GM18520 (cell line): Measurements from ENCODE around the gene PACS1.

Experiments used
- ATAC-seq: cut with Tn5 transposase; IDR thresholded peaks from one replicate; pipeline ENCODE4 v1.9.1; 2021; ENCODE audit not compliant: unreplicated experiment

Gene PACS1

DNA sequence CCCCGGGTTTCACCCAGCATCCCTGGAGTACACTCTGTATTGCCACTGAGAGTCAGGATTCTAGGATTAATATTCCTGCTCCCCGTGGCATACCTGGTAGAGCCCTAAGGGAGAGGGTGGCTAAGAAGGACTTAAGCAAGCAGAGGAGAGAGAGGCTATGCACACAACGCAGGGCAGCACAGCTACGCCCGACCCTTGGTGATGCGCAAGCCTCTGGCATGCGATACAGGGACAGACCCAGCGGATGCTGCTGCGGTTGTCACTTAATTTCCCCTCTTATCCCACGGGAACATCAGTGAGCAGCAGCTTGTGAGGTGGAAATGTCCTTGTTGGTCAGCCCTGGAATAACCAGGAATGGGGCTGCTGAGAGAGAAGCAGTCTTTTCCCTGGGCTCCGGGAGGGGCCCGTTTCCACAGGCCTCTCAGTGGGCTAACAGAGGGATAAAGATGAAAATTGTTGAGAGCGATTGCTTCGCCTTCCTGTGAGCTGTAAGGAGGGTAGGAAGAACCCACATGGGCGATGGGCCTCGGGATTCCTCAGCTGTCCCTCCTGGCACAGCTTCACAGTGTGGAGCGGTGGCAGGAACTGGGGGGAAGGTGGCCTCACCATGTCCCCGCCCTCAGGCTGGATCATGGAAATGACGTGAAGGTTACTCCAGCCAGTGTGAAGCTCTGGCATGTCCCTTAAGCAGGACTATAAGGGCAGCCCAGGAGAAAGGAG is 149.9 kb downstream of the PACS1 start:
- no peak for ATAC-seq

DNA sequence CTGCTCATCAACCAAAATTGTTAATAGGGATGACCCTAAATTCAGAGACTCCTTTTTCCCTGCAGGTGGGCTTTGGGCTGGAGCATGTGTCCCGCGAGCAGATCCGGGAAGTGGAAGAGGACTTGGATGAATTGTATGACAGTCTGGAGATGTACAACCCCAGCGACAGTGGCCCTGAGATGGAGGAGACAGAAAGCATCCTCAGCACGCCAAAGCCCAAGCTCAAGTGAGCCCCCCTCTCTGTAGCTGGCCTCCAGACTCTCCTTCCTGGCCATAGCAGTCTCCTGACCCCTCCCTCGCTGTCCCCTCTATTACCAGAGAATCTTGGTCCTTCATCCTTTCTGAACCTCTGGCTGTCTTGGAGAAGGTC is 150.5 kb downstream of the PACS1 start:
- no peak for ATAC-seq

DNA sequence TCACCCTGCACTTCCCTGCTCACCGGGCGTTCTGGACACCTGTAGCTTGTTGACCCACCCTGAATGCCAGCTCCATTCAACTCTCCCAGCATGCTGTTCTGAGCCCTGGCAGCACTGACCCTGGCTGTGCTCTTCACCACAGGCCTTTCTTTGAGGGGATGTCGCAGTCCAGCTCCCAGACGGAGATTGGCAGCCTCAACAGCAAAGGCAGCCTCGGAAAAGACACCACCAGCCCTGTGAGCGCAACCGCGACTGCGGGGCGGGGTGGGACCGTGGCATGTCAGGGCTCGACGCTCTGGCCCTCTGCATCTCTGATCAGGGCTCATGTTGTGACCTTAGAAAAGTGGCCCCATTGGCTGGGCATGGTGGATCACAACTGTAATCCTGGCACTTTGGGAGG is 150.9 kb downstream of the PACS1 start:
- ATAC-seq = no peak

DNA sequence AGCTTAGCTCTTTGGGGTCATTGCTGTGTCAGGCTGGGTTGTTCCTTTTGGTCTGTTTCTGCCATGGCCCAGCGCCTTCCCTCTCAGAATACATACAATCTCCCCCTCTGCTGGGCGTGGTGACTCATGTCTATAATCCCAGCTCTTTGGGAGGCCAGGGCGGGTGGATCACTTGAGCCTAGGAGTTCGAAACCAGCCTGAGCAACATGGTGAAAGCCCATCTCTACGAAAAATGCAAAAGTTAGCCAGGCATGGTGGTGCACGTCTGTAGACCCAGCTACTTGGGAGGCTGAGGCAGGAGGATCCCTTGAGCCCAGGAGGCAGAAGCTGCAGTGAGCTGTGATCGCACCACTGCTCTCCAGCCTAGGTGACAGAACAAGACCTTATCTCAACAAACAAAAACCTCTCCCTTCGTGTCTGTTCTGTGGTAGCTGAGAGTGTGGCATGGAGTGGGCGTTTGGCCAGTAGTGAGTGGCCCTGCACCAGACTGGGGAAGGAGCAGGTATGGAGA is 151.7 kb downstream of the PACS1 start:
- ATAC-seq = no peak

DNA sequence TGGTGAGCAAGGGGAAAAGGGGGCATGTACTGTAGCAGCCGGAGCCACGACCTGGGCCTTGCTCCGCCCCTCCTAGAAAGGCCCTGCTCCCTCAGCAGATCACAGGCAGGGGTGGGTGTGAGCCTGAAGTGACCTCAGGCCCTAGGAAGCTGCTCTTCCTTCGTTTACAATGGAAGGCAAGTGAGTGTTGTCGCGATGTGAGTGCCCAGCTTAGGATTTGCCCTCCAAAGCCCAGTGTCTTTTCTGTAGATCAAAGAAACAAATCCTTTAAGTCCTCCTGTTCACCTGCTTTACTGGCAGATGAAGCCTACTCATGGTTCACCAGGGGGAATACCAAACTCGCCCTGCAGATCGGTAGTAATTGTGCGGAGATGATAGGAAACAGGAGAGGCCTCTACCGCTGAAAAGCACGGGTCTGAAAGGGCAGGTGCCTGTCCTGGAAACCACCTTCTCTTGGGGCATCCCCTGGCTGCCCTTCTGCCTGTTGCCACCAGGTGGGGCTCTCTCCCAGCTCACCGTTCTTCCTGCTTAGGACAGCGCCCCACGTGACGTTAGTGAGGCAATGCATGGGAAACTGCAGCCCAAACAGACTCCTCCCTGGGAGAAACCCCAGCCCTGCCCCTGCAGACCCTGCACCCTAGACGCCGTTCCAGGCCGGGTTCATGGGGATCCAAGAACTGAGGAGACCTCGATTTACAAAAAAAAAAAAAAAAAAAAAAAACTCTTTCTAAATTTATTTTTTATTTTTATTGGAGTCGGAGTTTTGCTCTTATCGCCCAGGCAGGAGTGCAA is 152.5 kb downstream of the PACS1 start:
- peak; percentile 83 for ATAC-seq

DNA sequence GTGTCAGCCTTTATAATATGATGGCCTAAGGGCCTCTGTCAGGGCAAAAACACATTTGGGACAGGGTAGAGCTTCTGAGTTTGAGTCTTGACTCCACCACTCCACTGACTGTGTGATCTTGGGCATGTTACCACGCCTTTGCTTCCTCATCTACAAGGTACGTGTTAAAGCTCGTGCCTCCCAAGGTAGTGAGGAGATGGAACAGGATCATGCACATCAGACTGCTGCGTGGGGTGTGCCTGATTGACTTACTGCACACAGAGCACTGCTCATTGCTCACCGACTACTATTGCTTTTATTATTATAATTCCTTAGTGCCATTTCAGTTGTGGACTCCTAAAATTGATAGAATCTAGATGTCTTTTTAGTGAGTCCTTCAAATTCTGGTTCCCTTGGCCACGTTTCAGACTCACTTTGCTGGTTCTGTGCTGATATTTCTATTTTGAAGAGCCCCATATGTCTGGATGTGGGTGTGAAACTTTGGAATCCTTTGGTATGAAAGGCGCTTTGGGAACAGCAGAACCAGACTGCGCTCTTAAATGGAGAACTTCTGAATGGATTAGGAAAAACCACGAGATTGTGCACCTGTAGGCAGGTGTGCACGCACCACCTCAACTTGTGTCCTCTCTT is 154.3 kb downstream of the PACS1 start:
- no peak for ATAC-seq

DNA sequence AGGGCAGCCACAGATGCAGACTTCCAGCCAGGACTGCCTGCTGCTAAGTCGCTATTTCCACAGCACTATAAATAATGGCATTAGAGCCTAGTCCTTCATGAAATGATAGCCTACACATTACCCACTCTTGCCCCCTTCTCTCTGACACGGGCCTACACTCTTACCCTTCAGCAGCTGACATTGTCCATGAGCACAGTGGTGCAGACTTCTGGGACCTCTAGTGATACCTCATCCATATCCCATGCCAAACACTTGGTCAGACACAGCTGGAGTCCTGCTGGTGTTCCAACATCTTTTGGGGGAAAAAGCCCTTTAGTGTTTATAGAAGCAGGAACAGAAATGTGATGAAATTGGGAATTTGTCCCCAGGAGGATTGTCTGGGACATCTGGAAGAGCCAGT is 155.0 kb downstream of the PACS1 start:
- ATAC-seq = no peak

DNA sequence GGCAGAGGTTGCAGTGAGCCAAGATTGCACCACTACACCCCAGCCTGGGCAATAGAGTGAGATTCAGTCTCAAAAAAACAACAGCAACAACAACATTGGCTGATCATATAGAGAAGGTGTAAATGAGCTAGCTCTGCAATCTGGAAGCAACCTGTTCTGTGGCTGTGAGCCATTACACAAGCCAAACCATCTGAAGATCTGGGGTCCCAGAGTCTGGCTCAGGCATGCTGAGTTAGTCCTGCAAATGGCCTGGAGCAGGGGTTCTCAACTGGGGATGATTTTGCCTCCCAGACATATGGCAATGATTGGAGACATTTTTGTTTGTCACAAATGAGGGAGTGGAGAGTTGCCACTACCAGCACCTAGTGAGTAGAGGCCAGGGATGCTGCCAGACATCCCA is 156.0 kb downstream of the PACS1 start:
- no peak for ATAC-seq

DNA sequence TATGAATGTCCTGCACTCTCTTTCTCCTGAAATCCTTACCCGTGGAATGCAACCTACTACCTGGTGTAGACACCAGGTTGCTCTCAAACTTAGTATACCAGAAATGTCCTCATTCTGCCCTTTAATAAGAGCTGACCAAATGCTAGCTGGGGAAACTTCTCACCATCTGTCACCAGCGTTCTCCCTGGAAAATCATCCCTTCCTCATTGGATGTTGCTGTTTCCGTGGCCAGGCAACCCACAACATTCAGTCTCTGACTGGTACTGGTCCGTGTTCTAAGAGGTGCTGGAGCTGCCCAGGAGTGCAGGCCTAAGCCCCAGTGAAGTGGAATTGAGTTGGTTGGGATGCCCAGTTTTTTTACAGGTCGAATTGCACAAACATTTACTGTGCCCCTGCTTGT is 157.6 kb downstream of the PACS1 start:
- no peak for ATAC-seq

DNA sequence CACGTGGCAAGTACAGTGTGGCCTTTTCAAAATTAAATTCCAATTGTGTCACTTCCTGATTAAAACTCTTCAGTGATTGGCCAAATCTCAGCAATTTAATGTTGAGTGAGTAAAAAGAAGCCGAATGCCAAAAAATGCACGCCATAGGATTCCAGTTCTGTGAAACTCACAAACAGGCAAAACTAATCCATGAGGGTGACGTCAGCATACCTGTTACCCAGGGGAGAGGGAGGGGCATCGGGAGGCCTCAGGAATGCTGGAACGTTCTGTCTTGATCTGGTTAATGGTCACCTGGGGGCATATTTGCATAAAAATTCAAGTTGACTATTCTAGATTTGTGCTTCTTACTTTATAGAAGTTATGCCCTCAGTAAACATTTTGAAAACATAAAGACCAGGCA is 158.4 kb downstream of the PACS1 start:
- ATAC-seq = no peak

DNA sequence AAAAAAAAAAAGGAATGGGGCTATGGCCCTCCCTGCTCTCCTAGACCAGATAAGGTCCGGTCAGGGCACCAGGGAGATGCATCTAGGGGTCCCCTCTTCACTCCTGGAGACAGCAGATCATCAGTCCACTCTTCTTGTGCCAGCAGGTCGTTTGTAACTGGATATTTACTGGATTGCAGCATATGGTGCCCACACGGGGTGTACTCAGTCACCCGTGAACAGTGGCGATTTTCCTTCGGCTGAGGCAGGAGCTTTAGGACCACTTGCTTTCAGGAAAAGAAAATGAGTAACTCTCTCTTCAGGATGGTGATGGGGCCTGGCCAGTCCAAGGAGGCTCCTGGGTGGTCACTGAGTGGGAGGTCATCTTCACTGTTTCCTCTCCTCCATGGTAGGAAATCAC is 160.1 kb downstream of the PACS1 start:
- ATAC-seq = no peak

DNA sequence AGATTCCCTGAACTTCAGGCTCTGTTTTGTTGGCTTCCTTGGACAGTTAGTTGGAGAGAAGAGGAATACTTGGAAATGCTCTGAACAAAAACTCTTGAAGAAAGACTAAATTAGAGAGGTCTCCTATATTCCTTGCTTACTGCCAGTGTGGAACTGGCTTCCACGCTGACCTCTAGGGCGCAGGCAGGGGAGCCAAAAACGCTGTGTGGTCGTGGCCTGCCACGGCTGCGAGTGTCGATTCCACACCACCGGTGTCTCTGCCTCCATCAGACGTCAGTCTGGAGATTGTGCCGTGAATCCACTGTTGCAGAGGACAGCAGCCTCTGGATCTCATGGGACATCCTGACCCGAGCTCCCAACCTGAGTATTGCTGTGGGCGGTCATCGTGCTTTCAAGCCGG is 160.9 kb downstream of the PACS1 start:
- no peak for ATAC-seq

DNA sequence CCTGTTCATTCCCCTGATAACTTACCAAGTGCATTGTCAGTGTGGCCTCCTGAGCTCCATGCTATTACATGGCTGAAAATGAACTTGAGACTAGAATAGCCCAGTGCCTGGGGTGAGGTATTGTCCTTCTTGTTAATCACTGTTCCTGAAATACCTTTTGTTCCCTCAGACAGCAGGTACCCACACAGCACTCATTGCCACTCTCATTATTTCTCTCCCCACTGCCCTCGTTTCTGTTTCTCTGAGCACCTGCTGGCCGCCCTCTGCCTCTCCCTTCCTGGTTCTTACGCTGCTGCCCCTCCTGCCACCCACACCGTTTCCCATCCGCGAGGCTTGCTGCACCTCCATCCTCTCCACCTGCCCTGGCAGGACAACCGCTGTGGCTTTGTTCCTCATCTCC is 161.5 kb downstream of the PACS1 start:
- ATAC-seq = no peak

DNA sequence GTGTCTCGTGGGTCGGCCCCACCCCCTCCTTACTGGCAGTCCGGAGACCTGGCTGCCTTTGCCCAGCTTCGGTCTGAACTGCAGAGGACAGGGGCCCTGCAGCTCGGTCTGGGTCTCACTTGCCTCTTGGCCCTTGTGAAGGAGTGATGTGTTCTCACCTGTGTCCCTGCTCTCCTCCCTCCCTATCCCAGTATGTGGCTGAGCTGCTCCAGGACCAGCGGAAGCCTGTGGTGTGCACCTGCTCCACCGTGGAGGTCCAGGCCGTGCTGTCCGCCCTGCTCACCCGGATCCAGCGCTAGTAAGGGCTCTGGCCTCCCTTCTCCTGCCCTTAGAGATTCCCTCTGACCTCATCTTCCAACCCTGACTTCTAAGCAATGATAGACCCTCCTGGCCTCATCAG is 162.7 kb downstream of the PACS1 start:
- ATAC-seq = no peak

DNA sequence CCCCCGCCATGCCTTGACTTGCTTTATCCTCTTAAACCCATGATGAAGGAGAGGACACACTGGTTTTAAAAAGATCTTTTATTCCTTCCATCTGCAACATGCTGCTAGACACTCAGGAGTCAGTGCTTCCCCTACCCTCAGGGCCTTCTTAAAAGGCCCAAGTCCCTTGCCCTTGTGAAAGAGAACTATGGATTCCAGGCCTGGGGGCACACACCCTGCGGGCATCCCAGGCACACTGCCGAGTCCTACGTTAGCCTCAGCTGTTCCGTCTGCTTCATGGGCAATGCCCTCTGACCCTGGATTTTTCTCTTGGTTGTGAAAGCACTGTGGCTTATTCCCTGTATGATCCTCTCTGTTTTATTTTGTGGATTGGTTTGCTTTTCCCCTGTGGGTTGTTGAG is 163.2 kb downstream of the PACS1 start:
- no peak for ATAC-seq

DNA sequence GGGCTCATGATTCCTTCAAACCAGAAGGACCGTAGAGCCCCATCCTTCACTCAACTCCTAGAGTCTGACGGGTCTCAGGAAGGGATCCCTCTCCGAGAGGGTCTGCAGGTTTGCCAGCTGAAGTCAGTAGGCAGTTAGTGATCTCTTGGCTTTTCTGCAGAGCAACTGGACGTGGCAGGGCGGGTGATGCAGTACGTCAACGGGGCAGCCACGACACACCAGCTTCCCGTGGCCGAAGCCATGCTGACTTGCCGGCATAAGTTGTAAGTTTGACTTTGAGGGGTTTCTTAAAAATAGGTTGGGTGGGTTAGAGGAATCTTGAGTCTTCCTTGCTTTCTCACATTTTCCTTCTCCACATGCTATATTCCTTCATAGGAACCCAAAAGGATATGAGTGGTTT is 165.1 kb downstream of the PACS1 start:
- no peak for ATAC-seq

DNA sequence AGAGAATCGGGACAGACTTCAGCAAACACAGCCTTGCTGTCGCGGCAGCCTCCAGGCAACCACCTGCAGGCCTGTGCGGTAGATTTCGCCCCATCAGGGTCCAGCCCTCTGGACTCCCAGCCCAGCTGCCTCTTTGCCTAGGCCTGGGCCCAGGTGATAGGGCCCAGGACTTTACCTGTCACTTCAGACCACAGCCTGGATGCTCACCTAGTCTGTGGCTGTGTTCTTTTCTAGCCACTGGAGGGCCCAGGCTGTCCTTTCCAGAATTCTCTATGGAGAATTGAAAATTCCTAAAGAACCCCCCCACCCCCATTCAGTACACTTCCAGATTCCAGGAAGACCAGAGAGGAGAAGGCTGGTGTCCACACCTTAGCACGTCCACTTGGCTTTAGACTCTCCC is 167.8 kb downstream of the PACS1 start:
- no peak for ATAC-seq

DNA sequence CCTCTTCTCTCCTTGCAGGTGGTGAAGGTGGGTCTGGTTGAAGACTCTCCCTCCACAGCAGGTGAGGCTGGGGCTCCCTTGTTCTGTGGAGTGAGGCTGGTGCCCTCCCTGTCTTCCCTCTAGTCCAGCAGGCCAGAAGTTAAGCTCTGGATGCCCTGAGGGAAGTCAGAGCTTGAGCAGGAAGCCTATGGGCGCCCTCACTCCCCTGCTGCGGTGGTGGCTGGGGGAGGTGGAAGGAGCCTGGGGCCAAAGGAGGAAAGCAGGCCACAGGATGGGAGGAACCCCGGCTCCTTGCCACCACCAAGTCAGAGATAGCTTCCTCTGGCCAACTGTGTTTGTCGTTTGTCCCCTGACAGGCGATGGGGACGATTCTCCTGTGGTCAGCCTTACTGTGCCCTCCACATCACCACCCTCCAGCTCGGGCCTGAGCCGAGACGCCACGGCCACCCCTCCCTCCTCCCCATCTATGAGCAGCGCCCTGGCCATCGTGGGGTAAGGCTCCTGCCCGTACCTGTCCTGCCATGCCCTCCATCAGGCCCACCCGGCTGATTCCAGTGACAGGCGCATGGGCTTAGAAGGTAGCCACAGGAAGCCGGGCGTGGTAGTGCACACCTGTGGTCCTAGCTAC is 168.8 kb downstream of the PACS1 start:
- no peak for ATAC-seq

DNA sequence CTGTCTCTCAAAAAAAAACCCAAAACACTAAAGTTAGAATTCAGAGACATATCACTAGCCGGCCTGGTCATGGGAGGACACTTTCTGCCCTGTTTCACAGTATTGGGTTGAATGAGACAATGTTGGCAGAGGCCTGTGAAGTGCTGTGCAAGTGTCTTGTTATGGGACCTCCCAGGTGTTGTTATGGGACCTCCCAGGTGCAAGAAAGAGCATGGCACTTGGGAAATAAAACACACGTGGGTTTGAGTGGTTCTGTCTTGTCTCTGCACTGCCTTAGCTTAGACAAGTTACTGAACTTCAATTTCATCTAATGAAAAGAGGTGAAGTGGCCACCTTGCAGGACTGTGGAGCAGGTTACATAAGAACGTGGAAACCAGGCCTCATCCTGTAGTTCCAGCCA is 169.4 kb downstream of the PACS1 start:
- ATAC-seq = no peak

DNA sequence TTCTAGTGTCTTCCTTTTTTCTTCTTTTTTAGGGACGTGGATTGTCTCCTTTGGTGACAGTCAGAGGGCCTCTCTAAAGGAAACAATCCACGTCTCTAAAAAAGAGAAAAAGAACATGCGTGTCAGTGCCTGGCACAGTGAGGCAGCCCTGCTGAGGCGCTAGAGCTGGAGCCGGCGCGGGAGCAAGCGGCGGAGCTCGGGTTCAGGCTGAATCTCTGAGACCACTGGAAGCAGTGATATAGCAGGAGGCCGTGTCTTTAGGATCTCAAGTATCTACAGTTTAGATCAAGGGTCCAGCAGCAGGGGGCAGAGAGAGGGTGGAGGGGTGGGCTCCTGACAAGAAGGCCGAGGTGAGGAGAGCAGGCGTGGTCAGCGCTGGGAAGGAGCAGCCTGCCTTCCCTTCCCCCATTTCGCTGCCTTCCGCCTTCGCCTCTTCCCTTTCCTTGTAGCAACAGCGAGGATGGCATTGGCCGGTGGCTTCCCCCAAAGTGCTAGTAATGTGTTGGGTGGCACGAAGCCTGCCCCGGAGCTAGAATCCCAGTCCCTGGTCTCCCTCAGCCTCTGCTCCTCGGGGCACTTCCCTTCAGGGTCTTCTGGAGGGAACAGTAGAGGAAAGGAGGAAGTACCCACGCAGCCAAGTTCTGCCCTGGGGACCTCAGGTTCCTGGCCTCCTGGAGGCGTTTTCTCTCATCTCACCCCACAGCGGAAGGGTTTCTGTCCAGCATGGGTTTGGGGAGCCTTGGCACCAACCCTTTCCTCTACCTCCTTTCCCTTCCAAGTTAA is 170.1 kb downstream of the PACS1 start:
- ATAC-seq = no peak

DNA sequence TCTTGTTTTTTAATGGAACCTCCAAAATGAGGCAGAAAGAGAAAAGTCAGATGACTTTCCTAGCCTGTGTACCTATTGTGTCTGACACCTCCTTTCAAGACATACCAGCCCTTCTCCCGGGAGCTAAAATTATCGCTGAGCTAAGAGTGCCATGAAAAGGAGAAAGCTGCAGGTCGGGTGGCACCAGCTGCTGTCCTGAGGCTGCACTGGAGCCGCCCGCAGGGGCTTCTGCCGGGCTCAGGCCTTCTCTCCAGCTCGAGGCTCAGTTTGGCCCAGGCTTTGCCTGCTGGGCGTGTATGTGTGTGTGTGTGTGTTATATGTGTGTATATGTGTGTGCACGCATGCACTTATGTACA is 170.7 kb downstream of the PACS1 start:
- no peak for ATAC-seq
